Sigmoid colon (tissue), 7 donors: ENCODE results near the gene NAB2. TPM values are rescaled to one million over a fixed set of nuclear protein-coding genes. Genes with fewer than 3 reads are reported as not detected.

Experiments used
- DNase-seq: peaks from one replicate; pipeline ENCODE4 v3.0.0-alpha.2; 2019
- H3K27ac ChIP-seq, 4 donors: fragments of 200-600 bp; sonication (generic); one replicate each; pipeline ENCODE4 v1.5.1; 2016 to 2019; ENCODE audit warnings: mild to moderate bottlenecking in 1 of 4
- H3K27me3 ChIP-seq, 3 donors: fragments of 200-600 bp; sonication (generic); one replicate each; pipeline ENCODE4 v1.5.1; 2019; ENCODE audit warnings: mild to moderate bottlenecking in 1 of 3
- H3K36me3 ChIP-seq, 4 donors: fragments of 200-600 bp; sonication (generic); one replicate each; pipeline ENCODE4 v1.5.1; 2016 to 2019
- H3K4me1 ChIP-seq, 4 donors: fragments of 200-600 bp; sonication (generic); one replicate each; pipeline ENCODE4 v1.5.1; 2017 to 2019
- H3K4me3 ChIP-seq, 4 donors: fragments of 200-600 bp; sonication (generic); one replicate each; pipeline ENCODE4 v1.5.1; 2017 to 2019; ENCODE audit warnings: mild to moderate bottlenecking in 2 of 4, moderate library complexity in 1 of 4
- H3K9me3 ChIP-seq, 4 donors: fragments of 200-600 bp in 3 of 4; sonication (generic) in 3 of 4; one replicate each; pipeline versions ENCODE4 v1.5.1 to v1.6.1; 2013 to 2019
- CTCF ChIP-seq, 4 experiments: fragments of 450-650 bp in 3 of 4; fragments of 200-600 bp in 1 of 4; IDR thresholded peaks; one replicate each; pipeline ENCODE4 v1.5.1; 2016 to 2019; ENCODE audit warnings: antibody characterized with exemption in 4 of 4, mild to moderate bottlenecking in 3 of 4, moderate library complexity in 2 of 4
- EP300 ChIP-seq, 4 donors: sonication (generic); formaldehyde crosslinking; IDR thresholded peaks; one replicate each; pipeline ENCODE4 v1.6.1; 2017; ENCODE audit warnings: antibody characterized with exemption in 4 of 4
- POLR2A ChIP-seq, 2 donors: fragments of 450-650 bp; IDR thresholded peaks; one replicate each; pipeline ENCODE4 v1.6.1; 2016; ENCODE audit warnings: antibody characterized with exemption in 2 of 2, mild to moderate bottlenecking in 2 of 2, moderate library complexity in 2 of 2
- POLR2AphosphoS5 ChIP-seq, 4 donors: sonication (generic); formaldehyde crosslinking; IDR thresholded peaks; one replicate each; pipeline ENCODE4 v1.6.1; 2017; ENCODE audit warnings: antibody characterized with exemption in 4 of 4
- WGBS, 2 donors: extraction: QIAGEN DNeasy Blood & Tissue Kit; methylation state at CpG; one replicate each; pipeline ENCODE4 v1.1.7; 2013; 5-methylcytosine and 5-hydroxymethylcytosine counted together
- intact Hi-C: fragments of 100-400 bp; cut with DNase I; formaldehyde crosslinking; loops from one replicate; pipeline ENCODE4 v1.15.1; 2023
- polyA plus RNA-seq, 3 donors: library from polyadenylated mRNA; stranded (reverse); fragments of 200-250 nt; gene quantifications; one replicate each; pipeline ENCODE4 v1.2.3, GENCODE V29; 2013
- total RNA-seq, 4 donors: library from RNA; depleted of rRNA; stranded (reverse); fragments of >200 nt; gene quantifications; one replicate each; pipeline ENCODE4 v1.1.0, GENCODE V29; 2016
- donor health status: healthy with polysubstance abuse.
- donor health status: Bipolar disorder and iron deficiency.
- donor health status: healthy.

NAB2 gene
- total and polyA plus RNA-seq, 7 donors = 2.5 to 28.9 (median 24.8) TPM

GRCh38 chr12:57129889-57130288, 41.0 kb downstream of the NAB2 start:
- TF ChIP-seq POLR2AphosphoS5 (IDR thresholded peaks at IDR 0.05) = peak in 3 of 4 donors; percentile 18 to 37 (median 23)
- TF ChIP-seq EP300 (IDR thresholded peaks at IDR 0.05) = no peak
- Histone ChIP-seq H3K9me3 (no peaks in the 10 kb centered on the region), H3K36me3 (no peaks in the 10 kb centered on the region), H3K4me3 (peak overlapping the region; percentile 68 to 93 (median 80)), H3K27me3 (no peaks in the 10 kb centered on the region), H3K4me1 (peaks cover 0 to 66% (median 59%) of the 10 kb centered on the region in 4 donors), H3K27ac (peak overlapping the region; percentile 92 to 99 (median 98))
- intact Hi-C loops = loop anchor here (5.0 kb wide), 1 partner anchor 58 kb away; no protein-coding TSS in a partner anchor
- peak; percentile 88 for DNase-seq

GRCh38 chr12:57130941-57131340, 42.0 kb downstream of the NAB2 start:
- H3K36me3 ChIP-seq = no peaks in the 10 kb centered on the region
- H3K4me1 ChIP-seq = peaks cover 0 to 76% (median 70%) of the 10 kb centered on the region in 4 donors
- no peak for DNase-seq
- WGBS, 2 donors = 61 to 66% methylated on average over 2 of the region's 2 CpGs
- intact Hi-C loops = no loop called here
- no peaks in the 10 kb centered on the region for H3K27me3 ChIP-seq
- H3K27ac ChIP-seq = peak overlapping the region; percentile 92 to 99 (median 98)
- TF ChIP-seq EP300 (IDR thresholded peaks at IDR 0.05) (no peak), POLR2A (IDR thresholded peaks at IDR 0.05) (no peak), CTCF (IDR thresholded peaks at IDR 0.05) (no peak), POLR2AphosphoS5 (IDR thresholded peaks at IDR 0.05) (no peak)
- peak overlapping the region in 3 of 4 donors; percentile 71 to 93 (median 89) for H3K4me3 ChIP-seq
- H3K9me3 ChIP-seq = no peaks in the 10 kb centered on the region

GRCh38 chr12:57131896-57132744, 43.2 kb downstream of the NAB2 start:
- Histone ChIP-seq H3K27ac (peak overlapping the region; percentile 92 to 99 (median 98)), H3K4me3 (peak overlapping the region in 2 of 4 donors; percentile 71 to 89), H3K27me3 (no peaks in the 10 kb centered on the region), H3K9me3 (no peaks in the 10 kb centered on the region), H3K36me3 (no peaks in the 10 kb centered on the region), H3K4me1 (peaks cover 0 to 84% (median 71%) of the 10 kb centered on the region in 4 donors)
- 65 to 71% methylated on average over 9 of the region's 9 CpGs for WGBS, 2 donors
- intact Hi-C loops = no loop called here
- no peak for TF ChIP-seq CTCF (IDR thresholded peaks at IDR 0.05)
- TF ChIP-seq EP300 (IDR thresholded peaks at IDR 0.05) = no peak
- no peak for TF ChIP-seq POLR2A (IDR thresholded peaks at IDR 0.05)
- TF ChIP-seq POLR2AphosphoS5 (IDR thresholded peaks at IDR 0.05) = no peak
- DNase-seq = peak; percentile 57

GRCh38 chr12:57133013-57133569, 44.2 kb downstream of the NAB2 start:
- peaks cover 0 to 89% (median 75%) of the 10 kb centered on the region in 4 donors for H3K4me1 ChIP-seq
- H3K4me3 ChIP-seq = peak overlapping the region in 3 of 4 donors; percentile 11 to 71 (median 14)
- no peaks in the 10 kb centered on the region for H3K9me3 ChIP-seq
- peak overlapping the region; percentile 92 to 99 (median 98) for H3K27ac ChIP-seq
- no peaks in the 10 kb centered on the region for H3K27me3 ChIP-seq
- WGBS, 2 donors = 73 to 82% methylated on average over 4 of the region's 4 CpGs
- TF ChIP-seq POLR2AphosphoS5 (IDR thresholded peaks at IDR 0.05) (no peak), EP300 (IDR thresholded peaks at IDR 0.05) (no peak), POLR2A (IDR thresholded peaks at IDR 0.05) (no peak), CTCF (IDR thresholded peaks at IDR 0.05) (no peak)
- H3K36me3 ChIP-seq = peaks cover 0 to under 1% (median 0%) of the 10 kb centered on the region in 4 donors
- no peak for DNase-seq
- intact Hi-C loops = no loop called here

GRCh38 chr12:57133916-57134315, 45.0 kb downstream of the NAB2 start:
- peak; percentile 74 for DNase-seq
- Histone ChIP-seq H3K27ac (peak overlapping the region; percentile 92 to 99 (median 98)), H3K9me3 (no peaks in the 10 kb centered on the region), H3K4me3 (no peak overlapping the region), H3K4me1 (peaks cover 0 to 95% (median 82%) of the 10 kb centered on the region in 4 donors), H3K27me3 (no peaks in the 10 kb centered on the region), H3K36me3 (peaks cover 0 to 8% (median 3%) of the 10 kb centered on the region in 4 donors)
- 74% methylated on average over 6 of the region's 6 CpGs for WGBS, 2 donors
- peak in 1 of 4 donors; percentile 28 for TF ChIP-seq POLR2AphosphoS5 (IDR thresholded peaks at IDR 0.05)
- TF ChIP-seq EP300 (IDR thresholded peaks at IDR 0.05) = no peak
- intact Hi-C loops = no loop called here
